Cardiac muscle cell (in vitro differentiated cells and primary cell): ENCODE measurements around the gene RPN2. TPM values are rescaled to one million over a fixed set of nuclear protein-coding genes. Genes with fewer than 3 reads are reported as not detected.

Experiments used
- DNase-seq, 2 donors: peaks; one replicate each; pipeline versions ENCODE4 v3.0.0 to v3.0.0-alpha.2; 2010 to 2017; ENCODE audit warnings: low read depth in 1 of 2, low spot score in 1 of 2
- H3K27ac ChIP-seq: fragments of 200-600 bp; sonication (generic); 2 replicates; pipeline ENCODE4 v1.5.1; 2016
- H3K27me3 ChIP-seq: fragments of 200-600 bp; sonication (generic); 2 replicates; pipeline ENCODE4 v1.6.0; 2016; ENCODE audit warnings: control low read depth
- H3K36me3 ChIP-seq: fragments of 200-600 bp; sonication (generic); 2 replicates; pipeline ENCODE4 v1.5.1; 2016; ENCODE audit warnings: control low read depth
- H3K4me1 ChIP-seq: fragments of 200-600 bp; sonication (generic); 2 replicates; pipeline ENCODE4 v1.8.1; 2017; ENCODE audit warnings: low read depth, mild to moderate bottlenecking, mixed run types
- H3K4me3 ChIP-seq: fragments of 200-600 bp; sonication (generic); 2 replicates; pipeline ENCODE4 v1.5.1; 2016; ENCODE audit warnings: mild to moderate bottlenecking
- H3K9me3 ChIP-seq: fragments of 200-600 bp; sonication (generic); 2 replicates; pipeline ENCODE4 v1.5.1; 2017; ENCODE audit warnings: low read depth, mild to moderate bottlenecking, control low read depth
- polyA plus RNA-seq: library from polyadenylated mRNA; unstranded; fragments of >200 nt; fragmentation: Nextera tagmentation; extraction: Ambion mirVana; gene quantifications from 2 replicates; pipeline ENCODE4 v1.2.1, GENCODE V29; 2016
- total RNA-seq: library from RNA; depleted of rRNA; stranded (reverse); fragments of >200 nt; gene quantifications from 2 replicates; pipeline ENCODE4 v1.2.3, GENCODE V29; 2016
- TF ChIP-seq, protein P1 (sequence below): IDR thresholded peaks from 2 replicates; pipeline ENCODE4 v1.5.1; 2012; ENCODE audit warnings: low read depth, mild to moderate bottlenecking, low read length

RPN2 gene
- total and polyA plus RNA-seq, 2 experiments from 2014 or later: 150 to 259 TPM

DNA sequence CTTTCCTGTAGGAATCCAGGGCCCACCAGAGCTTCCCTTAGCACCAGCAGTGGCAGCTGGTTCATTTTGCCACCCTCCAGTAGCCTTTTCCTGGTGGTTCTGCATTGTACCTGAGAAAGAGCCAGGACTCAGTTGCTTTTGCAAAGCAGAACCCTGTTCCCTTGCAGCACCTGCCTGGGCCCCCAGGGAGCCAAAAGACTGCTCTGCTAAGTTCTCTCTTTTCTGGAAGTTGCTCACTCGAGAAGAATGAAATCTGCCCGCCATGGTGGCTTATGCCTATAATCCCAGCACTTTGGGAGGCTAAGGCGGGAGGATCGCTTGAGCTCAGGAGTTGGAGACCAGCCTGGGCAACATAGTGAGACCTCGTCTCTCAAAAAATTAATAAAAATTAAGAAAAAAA is 58.5 kb downstream of the RPN2 start:
- Histone ChIP-seq H3K27me3 (no peaks in the 10 kb centered on the region), H3K27ac (no peak overlapping the region), H3K9me3 (no peaks in the 10 kb centered on the region), H3K4me3 (no peak overlapping the region), H3K4me1 (peaks cover 3% of the 10 kb centered on the region), H3K36me3 (peaks cover 67% of the 10 kb centered on the region)
- DNase-seq: no peak
- TF ChIP-seq, protein P1, sequence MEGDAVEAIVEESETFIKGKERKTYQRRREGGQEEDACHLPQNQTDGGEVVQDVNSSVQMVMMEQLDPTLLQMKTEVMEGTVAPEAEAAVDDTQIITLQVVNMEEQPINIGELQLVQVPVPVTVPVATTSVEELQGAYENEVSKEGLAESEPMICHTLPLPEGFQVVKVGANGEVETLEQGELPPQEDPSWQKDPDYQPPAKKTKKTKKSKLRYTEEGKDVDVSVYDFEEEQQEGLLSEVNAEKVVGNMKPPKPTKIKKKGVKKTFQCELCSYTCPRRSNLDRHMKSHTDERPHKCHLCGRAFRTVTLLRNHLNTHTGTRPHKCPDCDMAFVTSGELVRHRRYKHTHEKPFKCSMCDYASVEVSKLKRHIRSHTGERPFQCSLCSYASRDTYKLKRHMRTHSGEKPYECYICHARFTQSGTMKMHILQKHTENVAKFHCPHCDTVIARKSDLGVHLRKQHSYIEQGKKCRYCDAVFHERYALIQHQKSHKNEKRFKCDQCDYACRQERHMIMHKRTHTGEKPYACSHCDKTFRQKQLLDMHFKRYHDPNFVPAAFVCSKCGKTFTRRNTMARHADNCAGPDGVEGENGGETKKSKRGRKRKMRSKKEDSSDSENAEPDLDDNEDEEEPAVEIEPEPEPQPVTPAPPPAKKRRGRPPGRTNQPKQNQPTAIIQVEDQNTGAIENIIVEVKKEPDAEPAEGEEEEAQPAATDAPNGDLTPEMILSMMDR: no peak

DNA sequence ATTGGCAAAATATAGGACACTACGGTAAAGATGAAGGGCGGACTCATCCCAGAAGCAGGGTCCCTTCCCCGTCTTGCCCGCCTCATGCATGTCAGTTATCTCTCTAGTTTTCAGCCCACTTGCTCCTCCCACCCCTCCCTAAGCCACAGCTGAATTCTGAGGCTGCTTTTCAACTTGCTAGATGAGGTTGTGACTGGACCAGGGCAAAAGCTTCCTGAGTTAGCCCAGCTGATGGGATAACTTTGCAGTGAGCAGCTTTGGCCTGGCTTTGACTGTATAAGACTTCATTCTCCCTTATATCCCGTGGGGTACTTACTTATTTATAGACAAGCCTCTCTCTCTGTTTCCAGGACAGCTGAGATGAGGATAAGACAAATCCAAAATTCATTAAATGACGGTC is 59.3 kb downstream of the RPN2 start:
- TF ChIP-seq, protein P1: no peak
- Histone ChIP-seq H3K4me1 (peaks cover 3% of the 10 kb centered on the region), H3K9me3 (no peaks in the 10 kb centered on the region), H3K36me3 (peaks cover 65% of the 10 kb centered on the region), H3K27ac (no peak overlapping the region), H3K27me3 (no peaks in the 10 kb centered on the region), H3K4me3 (no peak overlapping the region)
- no peak for DNase-seq

DNA sequence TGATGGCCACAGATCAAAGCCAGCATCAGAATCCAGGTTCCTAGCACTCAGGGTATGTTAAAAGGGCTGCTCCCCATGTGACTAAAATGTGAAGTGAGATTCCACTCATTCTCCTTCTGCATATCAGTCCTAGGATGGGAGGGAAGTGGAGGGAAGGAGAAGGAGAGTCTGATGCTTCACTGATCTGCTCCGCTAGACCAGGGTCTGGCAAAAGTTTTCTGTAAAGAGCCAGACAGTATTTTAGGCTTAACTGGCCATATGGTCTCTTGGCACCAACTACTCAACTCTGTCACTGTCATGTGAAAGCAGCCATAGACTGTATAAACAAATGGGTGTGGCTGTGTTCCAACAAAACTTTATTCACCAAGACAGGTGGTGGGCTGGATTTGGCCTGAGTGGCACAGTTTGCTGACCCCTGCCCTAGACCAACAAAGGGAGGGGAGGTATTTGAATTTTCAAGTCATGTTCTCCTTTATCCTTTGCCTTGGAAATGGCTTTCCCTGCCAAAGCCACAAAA is 59.9 kb downstream of the RPN2 start:
- no peak overlapping the region for H3K4me3 ChIP-seq
- no peak overlapping the region for H3K27ac ChIP-seq
- TF ChIP-seq, protein P1: no peak
- no peak for DNase-seq
- no peaks in the 10 kb centered on the region for H3K27me3 ChIP-seq
- no peaks in the 10 kb centered on the region for H3K9me3 ChIP-seq
- H3K36me3 ChIP-seq: peaks cover 59% of the 10 kb centered on the region
- peaks cover 3% of the 10 kb centered on the region for H3K4me1 ChIP-seq

DNA sequence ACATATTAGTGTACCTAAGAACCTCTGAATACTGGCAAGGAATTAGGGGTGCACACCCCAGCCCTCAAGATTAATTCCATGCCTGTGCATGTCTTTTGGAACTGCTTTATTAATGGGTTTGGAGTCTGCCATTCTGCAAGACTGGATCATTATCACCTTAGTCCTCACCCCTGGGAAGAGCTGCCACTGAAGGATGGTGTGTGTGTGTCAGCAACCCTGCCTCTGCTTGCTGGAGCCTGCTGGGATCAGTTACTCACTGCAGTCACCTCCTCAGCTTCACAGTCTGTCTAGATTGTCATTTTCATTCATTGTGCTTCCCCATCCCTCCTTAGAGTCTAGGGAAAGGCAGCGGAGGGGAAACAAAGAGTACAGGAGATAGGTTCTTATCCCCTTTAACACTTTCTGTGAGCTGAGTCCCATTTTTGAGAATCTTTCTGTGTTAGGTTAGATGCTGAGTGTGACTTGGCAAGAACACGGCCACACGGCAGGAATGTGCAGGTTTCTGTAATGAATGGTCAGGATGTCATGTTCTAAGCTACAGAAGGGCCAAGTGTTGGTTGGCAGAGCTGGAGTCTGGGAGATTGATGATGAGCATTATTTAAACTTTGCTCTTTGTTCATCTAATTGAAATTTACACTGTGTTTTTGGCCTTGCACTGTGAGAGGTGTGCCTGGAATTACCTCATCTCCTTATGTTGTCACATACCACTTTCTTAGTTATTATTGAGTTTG is 61.4 kb downstream of the RPN2 start:
- no peak for DNase-seq
- no peaks in the 10 kb centered on the region for H3K27me3 ChIP-seq
- H3K4me1 ChIP-seq: no peaks in the 10 kb centered on the region
- peaks cover 54% of the 10 kb centered on the region for H3K36me3 ChIP-seq
- H3K27ac ChIP-seq: no peak overlapping the region
- no peaks in the 10 kb centered on the region for H3K9me3 ChIP-seq
- TF ChIP-seq, protein P1: no peak
- no peak overlapping the region for H3K4me3 ChIP-seq

DNA sequence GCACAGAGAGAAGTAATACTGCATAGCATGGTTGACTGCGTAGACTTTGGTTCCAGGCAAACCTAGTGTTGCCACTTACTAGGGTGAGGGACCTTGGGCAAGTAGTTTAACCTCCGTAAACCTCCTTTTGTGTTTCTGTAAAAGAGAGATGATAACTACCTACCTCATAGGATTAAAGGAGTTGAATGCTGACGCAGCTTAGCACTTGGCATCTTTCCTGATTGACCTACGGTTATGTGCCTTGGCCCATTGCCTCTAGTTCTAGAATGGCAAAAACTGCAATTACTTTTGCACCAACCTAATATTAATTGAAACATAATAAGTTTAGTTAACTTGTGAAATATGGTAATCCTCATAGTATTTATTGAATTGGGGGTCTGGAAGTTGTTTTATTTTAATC is 63.4 kb downstream of the RPN2 start:
- Histone ChIP-seq H3K4me3 (no peak overlapping the region), H3K4me1 (no peaks in the 10 kb centered on the region), H3K36me3 (peaks cover 41% of the 10 kb centered on the region), H3K27ac (no peak overlapping the region), H3K9me3 (no peaks in the 10 kb centered on the region), H3K27me3 (no peaks in the 10 kb centered on the region)
- TF ChIP-seq, protein P1: no peak
- no peak for DNase-seq
